GM12875 (cell line): ENCODE results near the gene RBM27.
"Not testable (repeated sequence)": the region's sequence is repeated elsewhere in the genome, so short reads cannot be mapped to it uniquely, and the experiment has no call there.

Experiments used
- H3K4me3 ChIP-seq: one replicate; pipeline ENCODE4 v1.5.1; 2011; ENCODE audit warnings: low read depth, low read length, control low read depth
- TF ChIP-seq, protein P1 (sequence below): IDR thresholded peaks from 2 replicates; pipeline ENCODE4 v1.5.1; 2011; ENCODE audit warnings: low read depth, mild to moderate bottlenecking, control low read depth, inconsistent platforms, low read length, moderate library complexity, borderline replicate concordance; ENCODE audit not compliant: insufficient read depth

Gene RBM27

DNA sequence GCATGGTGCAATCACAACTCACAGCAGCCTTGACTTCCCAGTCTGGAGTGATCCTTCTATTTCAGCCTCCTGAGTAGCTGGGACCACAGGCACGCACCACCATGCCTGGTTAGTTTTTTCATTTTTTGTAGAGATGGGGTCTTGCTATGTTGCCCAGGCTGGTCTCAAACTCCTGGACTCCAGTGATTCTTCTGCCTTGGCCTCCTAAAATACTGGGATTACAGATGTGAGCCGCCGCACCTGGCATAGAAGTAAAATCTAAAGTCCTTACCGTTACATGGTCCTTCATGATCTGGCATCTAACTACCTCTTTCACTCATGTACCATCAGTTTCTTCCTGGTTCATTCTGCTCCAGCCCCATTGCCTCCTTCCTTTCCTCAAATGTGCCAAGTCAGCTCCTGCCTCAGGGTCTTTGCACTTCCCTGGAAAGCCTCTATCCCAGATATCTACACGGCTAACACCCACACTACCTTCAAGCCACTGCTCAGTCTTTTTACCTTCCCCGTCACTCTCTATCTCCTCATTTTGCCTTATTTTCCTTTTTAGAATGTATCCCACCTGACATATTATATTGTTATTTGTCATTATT lies 6.9 kb upstream of the RBM27 start:
- TF ChIP-seq, protein P1, sequence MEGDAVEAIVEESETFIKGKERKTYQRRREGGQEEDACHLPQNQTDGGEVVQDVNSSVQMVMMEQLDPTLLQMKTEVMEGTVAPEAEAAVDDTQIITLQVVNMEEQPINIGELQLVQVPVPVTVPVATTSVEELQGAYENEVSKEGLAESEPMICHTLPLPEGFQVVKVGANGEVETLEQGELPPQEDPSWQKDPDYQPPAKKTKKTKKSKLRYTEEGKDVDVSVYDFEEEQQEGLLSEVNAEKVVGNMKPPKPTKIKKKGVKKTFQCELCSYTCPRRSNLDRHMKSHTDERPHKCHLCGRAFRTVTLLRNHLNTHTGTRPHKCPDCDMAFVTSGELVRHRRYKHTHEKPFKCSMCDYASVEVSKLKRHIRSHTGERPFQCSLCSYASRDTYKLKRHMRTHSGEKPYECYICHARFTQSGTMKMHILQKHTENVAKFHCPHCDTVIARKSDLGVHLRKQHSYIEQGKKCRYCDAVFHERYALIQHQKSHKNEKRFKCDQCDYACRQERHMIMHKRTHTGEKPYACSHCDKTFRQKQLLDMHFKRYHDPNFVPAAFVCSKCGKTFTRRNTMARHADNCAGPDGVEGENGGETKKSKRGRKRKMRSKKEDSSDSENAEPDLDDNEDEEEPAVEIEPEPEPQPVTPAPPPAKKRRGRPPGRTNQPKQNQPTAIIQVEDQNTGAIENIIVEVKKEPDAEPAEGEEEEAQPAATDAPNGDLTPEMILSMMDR = no peak
- H3K4me3 ChIP-seq = no peak overlapping the region

GRCh38 chr5:146199176-146199815 lies 4.1 kb upstream of the RBM27 start:
- TF ChIP-seq, protein P1 = no peak

GRCh38 chr5:146201795-146202194 lies 1.6 kb upstream of the RBM27 start:
- H3K4me3 ChIP-seq = not testable (repeated sequence)

More at GRCh38 chr5:146199176-146199815, 4.1 kb upstream of the RBM27 start:
- H3K4me3 ChIP-seq = no peak overlapping the region

DNA sequence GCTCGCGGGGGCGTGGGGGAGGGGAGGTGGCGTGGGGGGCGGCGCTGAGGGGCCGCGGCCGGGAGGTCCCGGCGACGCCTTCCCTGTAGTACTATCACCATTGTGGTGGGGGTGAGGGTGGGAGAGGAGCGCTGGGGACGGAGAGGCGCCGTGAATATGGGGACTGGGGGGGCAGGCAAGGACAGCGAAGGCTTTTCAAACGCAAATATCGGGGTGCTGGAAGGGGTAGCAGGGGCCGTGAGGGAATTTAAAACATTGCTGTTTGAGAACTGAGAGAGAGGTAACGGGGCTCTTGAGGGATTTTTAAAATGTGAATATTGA lies 427 bp downstream of the RBM27 start:
- H3K4me3 ChIP-seq = peak overlapping the region; percentile 81
- TF ChIP-seq, protein P1 = no peak

DNA sequence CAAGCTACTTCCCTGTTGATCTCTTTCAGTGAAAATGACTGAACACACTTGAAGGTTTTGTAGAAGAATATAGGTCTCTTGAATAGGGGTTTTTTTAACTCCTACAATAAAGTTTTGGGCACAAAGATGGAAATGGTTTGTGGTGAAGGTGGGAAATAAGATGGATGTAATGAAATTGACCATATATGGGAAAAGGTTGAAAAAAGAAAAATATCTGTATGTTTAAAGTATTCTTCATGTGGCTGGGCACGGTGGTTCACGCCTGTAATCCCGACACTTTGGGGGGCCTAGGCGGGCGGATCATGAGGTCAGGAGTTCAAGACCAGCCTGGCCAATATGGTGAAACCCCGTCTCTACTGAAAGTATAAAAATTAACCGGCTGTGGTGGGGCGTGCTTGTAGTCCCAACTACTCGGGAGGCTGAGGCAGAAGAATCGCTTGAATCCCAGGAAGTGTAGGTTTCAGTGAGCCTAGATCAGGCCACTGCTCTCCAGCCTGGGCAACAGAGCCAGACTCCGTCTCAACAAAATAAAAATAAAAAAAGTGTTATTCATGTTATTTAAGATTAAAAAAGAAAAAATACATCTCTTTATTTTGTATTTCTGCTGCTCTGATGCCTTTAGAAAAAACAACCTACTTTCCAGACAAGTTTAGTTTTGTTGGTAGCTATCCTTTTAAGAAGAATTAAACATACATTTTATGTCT lies 2.2 kb downstream of the RBM27 start:
- TF ChIP-seq, protein P1 = no peak
- H3K4me3 ChIP-seq = no peak overlapping the region

DNA sequence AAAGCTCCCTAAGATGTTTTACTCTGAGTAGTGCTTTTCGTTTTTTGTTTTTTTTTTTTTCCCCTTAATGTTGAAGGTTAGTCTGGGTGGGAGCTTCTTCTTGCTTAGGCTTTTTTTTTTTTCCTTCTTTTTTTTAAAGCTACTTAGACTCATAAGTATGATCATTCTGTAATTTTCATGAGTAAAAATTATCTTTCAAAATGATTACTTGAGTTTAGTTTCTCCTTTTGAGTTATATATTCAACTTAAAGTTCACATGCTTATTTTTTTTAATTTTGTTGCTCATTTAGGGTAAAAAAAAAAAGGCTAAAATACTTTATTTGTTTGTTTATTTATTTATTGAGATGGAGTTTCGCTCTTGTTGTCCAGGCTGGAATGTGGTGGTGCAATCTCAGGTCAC lies 2.9 kb downstream of the RBM27 start:
- no peak overlapping the region for H3K4me3 ChIP-seq
- TF ChIP-seq, protein P1 = no peak

- TF ChIP-seq, protein P1 = no peak
- H3K4me3 ChIP-seq = no peak overlapping the region
Observed at GRCh38 chr5:146208916-146209522, 5.6 kb downstream of the RBM27 start.
